ENCODE data around the gene CENPW. TPM values are rescaled to one million over a fixed set of nuclear protein-coding genes. Genes with fewer than 3 reads are reported as not detected.

Gene CENPW
- total and polyA plus RNA-seq, 9 of the 15 experiments (the other 6 are each of a cell fraction or from before 2014, with no cell fraction given) = 48.7 to 285 (median 82.8) TPM

DNA sequence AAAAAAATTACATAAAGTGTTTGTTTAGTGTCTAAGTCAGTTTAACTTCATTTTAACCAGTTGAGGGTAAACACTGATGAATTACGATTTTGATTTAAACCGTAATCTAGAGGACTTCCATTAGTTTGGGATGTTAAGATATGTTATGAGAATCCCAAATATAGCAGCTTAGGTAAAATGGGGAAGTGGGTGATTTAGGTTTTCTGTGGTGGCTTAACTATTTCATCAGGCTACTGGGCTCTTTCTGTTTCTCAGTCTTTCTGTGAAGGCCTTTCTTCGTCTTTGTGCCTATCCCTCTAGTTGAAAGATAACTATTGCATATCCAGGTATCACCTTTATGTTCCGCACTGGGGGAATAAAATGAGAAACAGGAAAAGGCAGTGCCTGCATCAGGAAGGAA lies 27.9 kb downstream of the CENPW start:
- in situ Hi-C loops (cut with MboI) (no loop called here), intact Hi-C loops (cut with micrococcal nuclease) (no loop called here)
- no peak for TF ChIP-seq RAD51 (IDR thresholded peaks at IDR 0.05; ENCODE audit: borderline replicate concordance, low read depth)
- TF ChIP-seq SPI1 (IDR thresholded peaks at IDR 0.05; ENCODE audit: borderline replicate concordance, low read depth, low read length) = peak; percentile 89
- TF ChIP-seq CEBPG (CRISPR knock-in tag; IDR thresholded peaks at IDR 0.05) = peak; percentile 48; the same call in 1 of the 2 replicates
- 0 out of 4 replicates have a peak, but pooled peaks of 1 of the 2 experiments have one; percentile 31 for TF ChIP-seq CEBPG (tag; conservative IDR thresholded peaks at IDR 0.05 in 1 of 2, IDR thresholded peaks at IDR 0.05 in 1 of 2)
- Histone ChIP-seq H4K20me1 (replicated peaks; ENCODE audit: control insufficient read depth, insufficient read depth, low read length) (no peaks in the 10 kb centered on the region), H3K9ac (ENCODE audit: insufficient read depth in 1 of 2, low read depth in 2 of 2, low read length in 2 of 2) (no peak overlapping the region), H2AFZ (ENCODE audit: low read depth, low read length) (no peak overlapping the region), H3K36me3 (ENCODE audit: control insufficient read depth, insufficient read depth, low read length) (no peaks in the 10 kb centered on the region), H3K9me3 (replicated peaks; ENCODE audit: control insufficient read depth, insufficient read depth, low read depth, low read length) (no peaks in the 10 kb centered on the region), H3K9me1 (ENCODE audit: control insufficient read depth, insufficient read depth, low read length) (no peaks in the 10 kb centered on the region), H3K79me2 (ENCODE audit: control insufficient read depth, insufficient read depth, low read length) (no peaks in the 10 kb centered on the region), H3K4me1 (replicated peaks in 1 of 2; ENCODE audit: control insufficient read depth in 2 of 2, insufficient read depth in 2 of 2, low read length in 2 of 2) (no peaks in the 10 kb centered on the region), H3K4me3 (no peak overlapping the region), H3K27me3 (ENCODE audit: control insufficient read depth in 2 of 2, insufficient read depth in 2 of 2, low read length in 2 of 2) (no peaks in the 10 kb centered on the region), H3K27ac (ENCODE audit: extremely low read depth, low read depth, low read length) (no peak overlapping the region), H3K4me2 (ENCODE audit: insufficient read depth, low read length) (no peak overlapping the region)
- 43% methylated on average over 4 of the region's 4 CpGs for WGBS (ENCODE audit: insufficient coverage, low coverage, missing lambda C conversion rate)
- ATAC-seq (no peak), FAIRE-seq (no peak), DNase-seq (ENCODE audit: extremely low read depth in 1 of 4, low spot score in 3 of 4) (no peak)
- ChIA-PET CTCF (ENCODE audit: low intra/inter-chr PET ratio) (no interaction called here), POLR2A (no interaction called here)
- no TSS peak for BruUV-seq (replicated peaks)

DNA sequence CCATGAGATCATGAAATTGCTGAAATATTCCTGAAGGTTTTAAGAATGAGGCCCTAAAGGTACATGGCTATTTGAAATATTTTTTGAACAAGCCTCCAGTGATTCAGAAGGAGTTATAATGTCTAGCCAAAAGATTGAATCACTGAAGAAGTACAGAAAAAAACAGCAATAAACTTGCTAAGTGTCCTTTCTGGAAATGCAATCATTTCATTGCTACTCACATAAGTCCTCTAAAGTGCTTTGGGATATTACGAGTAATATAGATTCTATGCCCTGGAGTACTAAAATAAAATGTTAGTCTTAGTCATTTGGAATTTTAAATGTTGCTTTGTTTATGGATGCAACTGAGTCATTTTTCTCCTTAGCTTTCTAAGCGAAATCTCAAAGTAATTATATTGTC lies 32.7 kb downstream of the CENPW start:
- Histone ChIP-seq H3K27me3 (ENCODE audit: control insufficient read depth in 2 of 2, insufficient read depth in 2 of 2, low read length in 2 of 2) (no peaks in the 10 kb centered on the region), H3K9me1 (ENCODE audit: control insufficient read depth, insufficient read depth, low read length) (no peaks in the 10 kb centered on the region), H3K4me3 (no peak overlapping the region), H3K9ac (ENCODE audit: insufficient read depth in 1 of 2, low read depth in 2 of 2, low read length in 2 of 2) (no peak overlapping the region), H2AFZ (ENCODE audit: low read depth, low read length) (no peak overlapping the region), H3K36me3 (ENCODE audit: control insufficient read depth, insufficient read depth, low read length) (no peaks in the 10 kb centered on the region), H3K9me3 (replicated peaks; ENCODE audit: control insufficient read depth, insufficient read depth, low read depth, low read length) (no peaks in the 10 kb centered on the region), H3K4me1 (replicated peaks in 1 of 2; ENCODE audit: control insufficient read depth in 2 of 2, insufficient read depth in 2 of 2, low read length in 2 of 2) (no peaks in the 10 kb centered on the region), H3K79me2 (ENCODE audit: control insufficient read depth, insufficient read depth, low read length) (no peaks in the 10 kb centered on the region), H3K4me2 (ENCODE audit: insufficient read depth, low read length) (no peak overlapping the region), H4K20me1 (replicated peaks; ENCODE audit: control insufficient read depth, insufficient read depth, low read length) (no peaks in the 10 kb centered on the region), H3K27ac (ENCODE audit: extremely low read depth, low read depth, low read length) (no peak overlapping the region)
- TF ChIP-seq SMARCB1 (IDR thresholded peaks at IDR 0.05; ENCODE audit: insufficient read length, low read depth) (no peak), STAG1 (CRISPR knock-in tag; IDR thresholded peaks at IDR 0.05; ENCODE audit: borderline replicate concordance) (no peak), ATF3 (IDR thresholded peaks at IDR 0.05) (no peak), ATF3 (CRISPR knock-in tag; conservative IDR thresholded peaks at IDR 0.05) (no peak), ZNF57 (CRISPR knock-in tag; IDR thresholded peaks at IDR 0.05) (no peak), ZNF778 (CRISPR knock-in tag; IDR thresholded peaks at IDR 0.05) (no peak), ZNF311 (CRISPR knock-in tag; IDR thresholded peaks at IDR 0.05) (no peak)
- TF ChIP-seq, protein P1, sequence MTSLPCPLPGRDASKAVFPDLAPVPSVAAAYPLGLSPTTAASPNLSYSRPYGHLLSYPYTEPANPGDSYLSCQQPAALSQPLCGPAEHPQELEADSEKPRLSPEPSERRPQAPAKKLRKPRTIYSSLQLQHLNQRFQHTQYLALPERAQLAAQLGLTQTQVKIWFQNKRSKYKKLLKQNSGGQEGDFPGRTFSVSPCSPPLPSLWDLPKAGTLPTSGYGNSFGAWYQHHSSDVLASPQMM (CRISPR knock-in tag; IDR thresholded peaks at IDR 0.05) = no peak
- ATAC-seq (no peak), DNase-seq (ENCODE audit: extremely low read depth in 1 of 4, low spot score in 3 of 4) (no peak), FAIRE-seq (no peak)
- 51% methylated on average over 2 of the region's 2 CpGs for WGBS (ENCODE audit: insufficient coverage, low coverage, missing lambda C conversion rate)
- intact Hi-C loops (cut with micrococcal nuclease) = no loop called here
- no TSS peak for BruUV-seq (replicated peaks)
- POLR2A ChIA-PET = no interaction called here
- CTCF ChIA-PET (ENCODE audit: low intra/inter-chr PET ratio) = no interaction called here
- in situ Hi-C loops (cut with MboI) = no loop called here

All from K562 (cell line).